Esophagus muscularis mucosa (tissue), 4 donors: Measurements from ENCODE around the gene ELK4. TPM values are rescaled to one million over a fixed set of nuclear protein-coding genes. Genes with fewer than 3 reads are reported as not detected.

Experiments used
- DNase-seq: peaks from one replicate; pipeline ENCODE4 v3.0.0-alpha.2; 2017; ENCODE audit errors: extremely low spot score
- H3K27ac ChIP-seq, 4 donors: fragments of 200-600 bp; sonication (generic); replicated peaks in 1 of 4; 1 replicate in 3 of 4; 2 replicates in 1 of 4; pipeline ENCODE4 v1.5.1; 2016 to 2019; ENCODE audit warnings: mild to moderate bottlenecking in 1 of 4
- H3K27me3 ChIP-seq, 4 donors: fragments of 200-600 bp; sonication (generic); one replicate each; pipeline versions ENCODE4 v1.5.1 to v1.6.0; 2016 to 2019
- H3K36me3 ChIP-seq, 4 donors: fragments of 200-600 bp; sonication (generic); one replicate each; pipeline ENCODE4 v1.5.1; 2016 to 2019
- H3K4me1 ChIP-seq, 4 donors: fragments of 200-600 bp; sonication (generic); one replicate each; pipeline ENCODE4 v1.5.1; 2016 to 2019
- H3K4me3 ChIP-seq, 4 donors: fragments of 200-600 bp; sonication (generic); 1 replicate in 2 of 4; 2 replicates in 2 of 4; pipeline ENCODE4 v1.5.1; 2016 to 2019; ENCODE audit warnings: mild to moderate bottlenecking in 4 of 4, moderate library complexity in 1 of 4
- H3K9me3 ChIP-seq, 4 donors: fragments of 200-600 bp; sonication (generic); 1 replicate in 3 of 4; 2 replicates in 1 of 4; pipeline ENCODE4 v1.5.1; 2016 to 2019
- CTCF ChIP-seq, 3 experiments: fragments of 200-600 bp in 2 of 3; fragments of 450-650 bp in 1 of 3; sonication (generic) in 2 of 3; IDR thresholded peaks; one replicate each; pipeline ENCODE4 v1.5.1; 2017 to 2019; ENCODE audit warnings: antibody characterized with exemption in 3 of 3, mild to moderate bottlenecking in 2 of 3, moderate library complexity in 1 of 3
- EP300 ChIP-seq: sonication (generic); formaldehyde crosslinking; IDR thresholded peaks from one replicate; pipeline ENCODE4 v1.6.1; 2017; ENCODE audit warnings: antibody characterized with exemption
- POLR2A ChIP-seq: fragments of 450-650 bp; IDR thresholded peaks from one replicate; pipeline ENCODE4 v1.6.1; 2017; ENCODE audit warnings: antibody characterized with exemption, moderate library complexity, mild to moderate bottlenecking, low read depth
- POLR2AphosphoS5 ChIP-seq, 2 donors: sonication (generic); formaldehyde crosslinking; IDR thresholded peaks; one replicate each; pipeline ENCODE4 v1.6.1; 2017; ENCODE audit warnings: antibody characterized with exemption in 2 of 2
- WGBS: methylation state at CpG from one replicate; pipeline ENCODE4 v1.1.5; 2018; 5-methylcytosine and 5-hydroxymethylcytosine counted together
- intact Hi-C: fragments of 100-400 bp; cut with DNase I; formaldehyde crosslinking; loops from one replicate; pipeline ENCODE4 v1.15.1; 2023
- total RNA-seq, 4 donors: library from RNA; depleted of rRNA; stranded (reverse); fragments of >200 nt; gene quantifications; one replicate each; pipeline versions ENCODE4 v1.1.0 to v1.2.1, GENCODE V29; 2016

ELK4 gene
- total RNA-seq, 4 donors from 2014 or later: 18.7 to 23.2 (median 20.5) TPM

DNA sequence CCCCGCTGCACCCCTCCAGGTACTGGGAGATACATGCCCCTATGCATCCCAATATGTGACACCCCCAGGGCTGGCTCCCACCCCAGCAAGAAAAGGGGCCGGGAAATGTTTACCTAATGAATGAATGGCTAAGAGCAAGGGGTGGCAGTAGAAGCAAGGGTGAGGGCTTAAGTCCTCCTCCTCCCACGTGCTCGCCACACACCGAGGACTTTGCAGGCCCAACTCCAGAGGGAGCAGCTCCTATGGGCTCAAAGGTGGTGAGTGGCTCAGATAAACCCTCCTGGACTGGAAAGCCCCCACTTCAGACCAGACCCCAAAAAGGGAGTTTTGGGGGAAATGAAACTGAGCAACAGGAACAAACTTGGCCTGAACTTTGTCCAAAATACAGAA lies 37.1 kb upstream of the ELK4 start:
- 83% methylated on average over 4 of the region's 5 CpGs for WGBS
- Histone ChIP-seq H3K27ac (no peak overlapping the region), H3K4me3 (no peak overlapping the region), H3K9me3 (no peaks in the 10 kb centered on the region), H3K27me3 (peaks cover 0 to 32% (median 0%) of the 10 kb centered on the region in 4 donors), H3K4me1 (peaks cover 0 to 21% (median 9%) of the 10 kb centered on the region in 4 donors), H3K36me3 (no peaks in the 10 kb centered on the region)
- no peak for TF ChIP-seq POLR2AphosphoS5 (IDR thresholded peaks at IDR 0.05)
- TF ChIP-seq CTCF (IDR thresholded peaks at IDR 0.05): no peak
- no peak for TF ChIP-seq EP300
- TF ChIP-seq POLR2A: no peak
- intact Hi-C loops: no loop called here
- DNase-seq: no peak

DNA sequence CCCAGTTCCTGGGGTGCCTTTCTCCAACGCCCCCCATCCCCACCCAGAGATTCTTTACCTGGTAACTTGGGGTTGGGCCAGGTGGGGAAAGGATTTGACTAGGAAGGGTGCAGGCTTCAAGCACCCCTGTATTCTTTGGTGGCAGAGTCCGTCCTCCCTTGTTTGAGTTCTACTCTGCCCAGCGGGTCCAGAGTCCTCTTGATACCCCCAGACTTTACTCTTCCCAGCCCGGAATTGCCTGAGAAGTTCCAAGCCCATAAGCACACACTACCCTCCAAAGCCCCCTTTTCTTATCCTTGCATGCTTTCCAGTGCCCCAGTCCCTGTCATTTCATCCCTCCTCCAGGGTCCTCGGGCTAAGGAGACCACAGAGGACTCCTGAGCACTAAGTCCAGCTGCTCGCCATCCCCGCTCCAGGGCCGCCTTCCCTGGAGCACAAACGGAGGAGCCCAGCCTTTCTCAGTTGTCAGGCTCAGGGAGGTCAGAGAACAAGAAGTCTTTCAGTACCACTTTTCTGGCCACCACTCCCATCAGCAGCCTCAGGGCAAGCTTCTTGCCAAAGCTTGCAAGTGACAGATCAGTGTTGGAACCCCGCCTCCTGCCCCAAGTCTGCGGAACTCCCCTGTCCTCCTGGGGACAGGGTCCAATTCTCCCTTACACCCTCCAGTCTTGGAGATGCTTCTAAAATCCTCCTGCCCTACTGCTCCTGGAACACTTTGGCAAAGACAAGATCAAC lies 36.3 kb upstream of the ELK4 start:
- Histone ChIP-seq H3K27me3 (peaks cover 0 to 32% (median 0%) of the 10 kb centered on the region in 4 donors), H3K9me3 (no peaks in the 10 kb centered on the region), H3K27ac (no peak overlapping the region), H3K4me3 (no peak overlapping the region), H3K4me1 (peaks cover 0 to 21% (median 9%) of the 10 kb centered on the region in 4 donors), H3K36me3 (no peaks in the 10 kb centered on the region)
- WGBS: 85% methylated on average over 11 of the region's 11 CpGs
- intact Hi-C loops: no loop called here
- TF ChIP-seq POLR2A: no peak
- no peak for DNase-seq

- Histone ChIP-seq H3K27ac (no peak overlapping the region), H3K4me1 (peaks cover 0 to 21% (median 9%) of the 10 kb centered on the region in 4 donors), H3K9me3 (no peaks in the 10 kb centered on the region), H3K36me3 (no peaks in the 10 kb centered on the region), H3K4me3 (no peak overlapping the region), H3K27me3 (peaks cover 0 to 32% (median 0%) of the 10 kb centered on the region in 4 donors)
- WGBS: 94% methylated on average over 2 of the region's 6 CpGs
- TF ChIP-seq POLR2A (no peak), POLR2AphosphoS5 (IDR thresholded peaks at IDR 0.05) (no peak), EP300 (no peak), CTCF (IDR thresholded peaks at IDR 0.05) (no peak)
- no peak for DNase-seq
- intact Hi-C loops: no loop called here
These were observed 34.8 kb upstream of the ELK4 start for GRCh38 chr1:205666372-205667166.

DNA sequence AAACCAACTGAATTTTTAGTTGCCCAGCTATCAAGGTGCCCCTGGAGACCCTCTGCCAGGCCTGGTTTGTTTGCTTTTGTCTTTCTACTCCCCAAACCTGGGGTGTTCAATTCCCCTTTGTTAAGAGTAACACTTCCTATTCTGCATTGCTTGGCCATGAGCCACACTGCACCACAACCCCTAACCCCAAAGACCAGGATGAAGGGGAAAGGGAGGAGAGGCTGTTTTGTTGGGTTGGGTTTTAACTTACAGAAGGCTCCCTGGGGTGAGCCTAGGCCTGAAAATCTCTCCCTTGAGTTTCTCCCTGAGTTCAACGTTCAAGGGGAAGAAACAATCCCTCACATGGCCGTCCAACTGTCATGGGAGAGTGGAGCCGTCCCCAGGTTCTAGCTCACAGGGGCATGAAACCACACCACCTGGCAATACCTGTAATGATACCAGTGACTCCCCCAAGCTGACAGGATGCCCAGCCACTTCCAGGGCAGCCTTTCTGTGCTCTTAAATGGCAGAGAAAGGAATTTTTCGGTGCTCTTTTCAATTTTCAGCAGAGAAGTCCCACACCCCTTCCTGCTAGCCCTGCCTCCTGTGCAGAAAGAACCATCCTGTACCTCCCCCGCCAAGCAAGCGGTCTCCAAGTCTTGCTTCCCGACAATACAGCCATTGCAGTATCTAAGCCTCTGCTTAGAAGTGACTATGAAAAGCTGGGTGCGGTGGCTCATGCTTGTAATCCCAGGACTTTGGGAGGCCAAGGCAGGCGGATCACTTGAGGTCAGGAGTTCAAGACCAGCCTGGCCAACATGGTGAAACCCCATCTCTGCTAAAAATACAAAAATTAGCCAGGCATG lies 33.6 kb upstream of the ELK4 start:
- WGBS: 68% methylated on average over 7 of the region's 9 CpGs

More for the DNA sequence above, 33.6 kb upstream of the ELK4 start:
- intact Hi-C loops: no loop called here
- no peak for TF ChIP-seq CTCF (IDR thresholded peaks at IDR 0.05)
- no peak for TF ChIP-seq EP300
- no peak for TF ChIP-seq POLR2A
- no peak for TF ChIP-seq POLR2AphosphoS5 (IDR thresholded peaks at IDR 0.05)
- no peaks in the 10 kb centered on the region for H3K9me3 ChIP-seq
- no peak overlapping the region for H3K4me3 ChIP-seq
- H3K36me3 ChIP-seq: no peaks in the 10 kb centered on the region
- H3K27me3 ChIP-seq: peaks cover 0 to 24% (median 0%) of the 10 kb centered on the region in 4 donors
- H3K4me1 ChIP-seq: peaks cover 0 to 21% (median 7%) of the 10 kb centered on the region in 4 donors
- H3K27ac ChIP-seq: no peak overlapping the region
- DNase-seq: no peak
